Natural killer cell (primary cell): ENCODE measurements around the gene CORO2B. TPM values are rescaled to one million over a fixed set of nuclear protein-coding genes. Genes with fewer than 3 reads are reported as not detected.
A peak's percentile ranks its signal among the peaks of the same experiment; 100 is the strongest.

Experiments
- ATAC-seq, 3 donors: fragments of 150-1000 bp in 2 of 3; fragments of 200-7000 bp in 1 of 3; cut with Tn5 transposase; 1 replicate in 1 of 3; 2 replicates in 2 of 3; pipeline ENCODE4 v1.10.0; 2021; ENCODE audit warnings: mild to moderate bottlenecking in 2 of 3, moderate library complexity in 2 of 3
- DNase-seq, 2 donors: peaks; one replicate each; pipeline versions ENCODE4 v3.0.0 to v3.0.0-alpha.2; 2013 to 2021; ENCODE audit warnings: mixed read lengths in 1 of 2
- H3K27ac ChIP-seq: one replicate; pipeline ENCODE4 v1.5.1; 2013; ENCODE audit warnings: mild to moderate bottlenecking, low read length
- H3K27me3 ChIP-seq: one replicate; pipeline ENCODE4 v1.6.1; 2013; ENCODE audit warnings: low read length; ENCODE audit not compliant: control insufficient read depth, insufficient read depth
- H3K36me3 ChIP-seq: one replicate; pipeline ENCODE4 v1.6.1; 2013; ENCODE audit warnings: low read length; ENCODE audit not compliant: control insufficient read depth, insufficient read depth
- H3K4me1 ChIP-seq: one replicate; pipeline ENCODE4 v1.6.1; 2013; ENCODE audit warnings: low read length; ENCODE audit not compliant: control insufficient read depth, insufficient read depth
- H3K4me3 ChIP-seq: one replicate; pipeline ENCODE4 v1.5.1; 2013; ENCODE audit warnings: low read length
- H3K9me3 ChIP-seq: one replicate; pipeline ENCODE4 v1.6.1; 2013; ENCODE audit warnings: low read length; ENCODE audit not compliant: control insufficient read depth, insufficient read depth
- H3K27ac Mint-ChIP-seq, 2 donors: one replicate each; pipeline ENCODE4 v1.8.0; 2022; ENCODE audit warnings: mild to moderate bottlenecking in 2 of 2, mixed read lengths in 2 of 2, moderate library complexity in 1 of 2
- H3K27me3 Mint-ChIP-seq, 2 donors: one replicate each; pipeline ENCODE4 v1.8.0; 2022; ENCODE audit warnings: low read depth in 2 of 2, mixed read lengths in 2 of 2
- H3K36me3 Mint-ChIP-seq: one replicate; pipeline ENCODE4 v1.8.0; 2022; ENCODE audit warnings: mixed read lengths
- H3K4me1 Mint-ChIP-seq, 2 donors: one replicate each; pipeline ENCODE4 v1.8.0; 2022; ENCODE audit warnings: mixed read lengths in 2 of 2
- H3K4me3 Mint-ChIP-seq: one replicate; pipeline ENCODE4 v1.8.0; 2022; ENCODE audit warnings: mild to moderate bottlenecking, moderate library complexity, mixed read lengths
- H3K9me3 Mint-ChIP-seq, 2 donors: one replicate each; pipeline ENCODE4 v1.8.0; 2022; ENCODE audit warnings: mixed read lengths in 2 of 2
- WGBS: methylation state at CpG from one replicate; pipeline ENCODE4 v1.1.7; 2013; ENCODE audit warnings: missing lambda C conversion rate; ENCODE audit not compliant: insufficient coverage; 5-methylcytosine and 5-hydroxymethylcytosine counted together
- intact Hi-C: fragments of 100-400 bp; cut with micrococcal nuclease; formaldehyde crosslinking; loops from one replicate; pipeline ENCODE4 v1.14.2; 2022
- total RNA-seq, 4 donors: library from RNA; stranded (reverse); fragments of 120-200 nt in 1 of 4; gene quantifications; one replicate each; pipeline versions ENCODE4 v1.2.3 to v1.2.4, GENCODE V29; 2013 to 2022
- TF ChIP-seq, protein P1 (sequence below): fragments of 200-600 bp; IDR thresholded peaks from one replicate; pipeline ENCODE4 v1.8.0; 2022; ENCODE audit warnings: antibody characterized with exemption

Gene CORO2B
- total RNA-seq, 3 donors from 2014 or later (not counting 1 experiment from before 2014, with no cell fraction given), result 0.13 TPM; not detected in 2

DNA sequence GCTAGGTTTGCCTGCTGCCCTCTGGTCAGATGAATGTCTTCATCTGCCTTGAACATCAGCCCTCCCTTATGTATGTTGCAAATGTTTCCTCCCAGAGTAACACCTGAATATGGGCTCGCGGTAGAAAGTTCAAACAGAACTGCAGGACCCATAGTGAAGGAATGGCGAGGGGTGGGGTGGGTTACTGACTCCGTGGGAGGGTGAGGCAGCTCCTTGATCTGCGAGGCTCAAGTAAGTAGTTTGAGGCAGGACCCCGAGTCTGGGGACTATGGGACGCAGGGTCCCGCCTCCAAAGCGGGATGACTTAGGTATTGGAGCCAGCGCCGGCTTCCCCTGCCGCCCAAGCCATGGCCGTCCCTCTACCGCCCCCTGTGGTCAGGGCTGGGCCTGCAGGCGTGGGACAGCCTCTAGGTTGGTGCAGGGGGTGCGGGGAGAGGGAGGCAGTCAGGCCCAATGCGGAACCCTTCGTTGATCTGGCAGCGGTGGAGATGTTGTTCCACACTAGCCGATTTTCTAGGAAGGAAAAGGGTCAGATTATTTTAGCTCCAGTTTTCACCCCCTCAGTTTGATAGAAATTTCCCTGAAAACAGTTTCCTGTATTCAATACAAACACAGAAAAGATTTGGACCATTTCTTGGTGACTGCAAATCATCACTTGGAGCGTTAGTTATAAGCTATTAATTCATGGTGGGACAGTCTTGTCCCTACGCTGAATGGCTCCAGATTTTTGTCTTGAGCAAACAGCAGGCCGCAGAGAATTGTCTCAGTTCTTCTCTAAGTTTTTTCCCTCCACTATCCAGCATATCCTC is 72.3 kb downstream of the CORO2B start:
- peaks cover 0 to 3% of the 10 kb centered on the region in 2 donors for H3K27me3 Mint-ChIP-seq
- 78% methylated on average over 22 of the region's 23 CpGs for WGBS
- H3K36me3 Mint-ChIP-seq, result no peaks in the 10 kb centered on the region
- Histone ChIP-seq H3K27ac (no peak overlapping the region), H3K9me3 (no peaks in the 10 kb centered on the region), H3K36me3 (no peaks in the 10 kb centered on the region), H3K4me1 (no peaks in the 10 kb centered on the region), H3K4me3 (no peak overlapping the region), H3K27me3 (no peaks in the 10 kb centered on the region)
- intact Hi-C loops, result no loop called here
- peak in 2 of 3 donors; percentile 71 to 86 for ATAC-seq
- H3K4me1 Mint-ChIP-seq, result no peaks in the 10 kb centered on the region
- H3K4me3 Mint-ChIP-seq, result no peak overlapping the region
- DNase-seq, result peak; percentile 42
- TF ChIP-seq, protein P1, sequence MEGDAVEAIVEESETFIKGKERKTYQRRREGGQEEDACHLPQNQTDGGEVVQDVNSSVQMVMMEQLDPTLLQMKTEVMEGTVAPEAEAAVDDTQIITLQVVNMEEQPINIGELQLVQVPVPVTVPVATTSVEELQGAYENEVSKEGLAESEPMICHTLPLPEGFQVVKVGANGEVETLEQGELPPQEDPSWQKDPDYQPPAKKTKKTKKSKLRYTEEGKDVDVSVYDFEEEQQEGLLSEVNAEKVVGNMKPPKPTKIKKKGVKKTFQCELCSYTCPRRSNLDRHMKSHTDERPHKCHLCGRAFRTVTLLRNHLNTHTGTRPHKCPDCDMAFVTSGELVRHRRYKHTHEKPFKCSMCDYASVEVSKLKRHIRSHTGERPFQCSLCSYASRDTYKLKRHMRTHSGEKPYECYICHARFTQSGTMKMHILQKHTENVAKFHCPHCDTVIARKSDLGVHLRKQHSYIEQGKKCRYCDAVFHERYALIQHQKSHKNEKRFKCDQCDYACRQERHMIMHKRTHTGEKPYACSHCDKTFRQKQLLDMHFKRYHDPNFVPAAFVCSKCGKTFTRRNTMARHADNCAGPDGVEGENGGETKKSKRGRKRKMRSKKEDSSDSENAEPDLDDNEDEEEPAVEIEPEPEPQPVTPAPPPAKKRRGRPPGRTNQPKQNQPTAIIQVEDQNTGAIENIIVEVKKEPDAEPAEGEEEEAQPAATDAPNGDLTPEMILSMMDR, result peak; percentile 62
- no peak overlapping the region for H3K27ac Mint-ChIP-seq
- no peaks in the 10 kb centered on the region for H3K9me3 Mint-ChIP-seq

DNA sequence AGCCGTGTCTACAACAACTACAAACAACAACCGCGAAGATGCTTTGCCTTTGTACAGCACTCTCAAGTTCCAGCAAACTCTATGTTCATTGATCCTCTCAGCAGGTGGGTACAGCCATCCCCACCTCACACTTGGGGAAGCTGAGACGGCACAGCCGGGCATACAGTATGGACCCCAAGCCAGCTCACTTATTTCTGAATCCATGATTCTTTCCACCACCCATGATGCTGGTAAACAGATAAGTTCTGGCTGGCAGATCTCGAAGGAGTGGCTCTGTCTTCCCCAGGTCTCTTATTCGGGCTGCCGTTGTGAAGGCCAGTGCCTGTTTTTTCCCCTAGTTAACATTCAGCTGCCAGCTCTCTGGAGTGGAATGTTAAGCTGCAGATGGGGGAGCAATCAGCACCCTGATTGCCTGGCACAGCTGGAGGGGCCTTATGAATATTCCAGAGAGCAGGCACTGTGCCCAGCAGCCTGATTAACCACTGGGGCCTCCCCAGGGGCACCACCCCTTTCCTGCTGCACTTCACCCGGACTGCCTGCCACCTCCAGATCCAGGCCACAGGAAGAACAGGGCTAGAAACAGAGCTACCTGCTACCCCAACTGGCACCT is 73.2 kb downstream of the CORO2B start:
- Mint-ChIP-seq H3K4me1 (no peaks in the 10 kb centered on the region), H3K27me3 (peaks cover 0 to 3% of the 10 kb centered on the region in 2 donors), H3K27ac (no peak overlapping the region), H3K36me3 (no peaks in the 10 kb centered on the region), H3K4me3 (no peak overlapping the region), H3K9me3 (no peaks in the 10 kb centered on the region)
- DNase-seq, result no peak
- 62% methylated on average over 9 of the region's 9 CpGs for WGBS
- intact Hi-C loops, result no loop called here
- no peaks in the 10 kb centered on the region for H3K4me1 ChIP-seq
- H3K27ac ChIP-seq, result no peak overlapping the region
- ATAC-seq, result no peak
- no peaks in the 10 kb centered on the region for H3K9me3 ChIP-seq
- H3K27me3 ChIP-seq, result no peaks in the 10 kb centered on the region
- H3K4me3 ChIP-seq, result no peak overlapping the region
- TF ChIP-seq, protein P1, result no peak
- no peaks in the 10 kb centered on the region for H3K36me3 ChIP-seq

DNA sequence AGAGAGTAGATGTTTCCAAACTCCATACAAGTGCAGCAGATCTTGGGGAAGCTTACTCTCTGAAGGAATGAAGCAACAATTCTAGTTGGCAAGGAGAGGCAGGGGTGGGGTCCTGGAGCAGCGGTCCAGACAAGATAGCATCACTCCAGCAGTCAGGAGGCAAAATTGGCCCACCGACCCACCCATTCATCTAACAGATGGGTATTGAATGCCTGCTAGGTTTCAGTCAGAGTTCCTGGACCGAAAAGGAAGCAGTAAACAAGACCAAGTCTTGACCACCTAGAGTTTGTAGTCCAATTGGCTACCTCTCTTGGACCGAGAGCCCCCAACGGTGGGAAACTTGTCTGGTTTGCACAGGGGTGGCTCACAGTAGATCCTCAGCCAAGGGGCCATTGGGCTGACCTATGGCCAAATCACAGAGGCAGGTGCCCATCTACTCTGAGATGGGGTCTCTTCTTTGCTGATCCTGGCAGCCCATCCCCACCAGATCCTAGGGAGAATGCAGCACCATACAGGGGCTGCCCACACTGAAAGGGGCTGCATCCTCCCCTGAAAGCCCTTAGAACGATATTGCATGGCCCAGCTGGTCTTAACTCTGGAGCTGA is 74.3 kb downstream of the CORO2B start:
- Histone ChIP-seq H3K27ac (no peak overlapping the region), H3K27me3 (no peaks in the 10 kb centered on the region), H3K36me3 (no peaks in the 10 kb centered on the region), H3K9me3 (no peaks in the 10 kb centered on the region), H3K4me1 (no peaks in the 10 kb centered on the region), H3K4me3 (no peak overlapping the region)
- Mint-ChIP-seq H3K27ac (no peak overlapping the region), H3K4me1 (no peaks in the 10 kb centered on the region), H3K9me3 (no peaks in the 10 kb centered on the region), H3K36me3 (no peaks in the 10 kb centered on the region), H3K27me3 (peaks cover 0 to 3% of the 10 kb centered on the region in 2 donors), H3K4me3 (no peak overlapping the region)
- WGBS, result 88% methylated on average over 6 of the region's 6 CpGs
- TF ChIP-seq, protein P1, result no peak
- ATAC-seq (no peak), DNase-seq (no peak)
- intact Hi-C loops, result no loop called here
